ENCODE results near the gene KLHL40.

KLHL40 gene

GRCh38 chr3:42735615-42736014 is 50.3 kb downstream of the KLHL40 start:
- no peak for DNase-seq

GRCh38 chr3:42736081-42736480 is 50.7 kb downstream of the KLHL40 start:
- DNase-seq = no peak

- DNase-seq = no peak
These were observed 51.2 kb downstream of the KLHL40 start for GRCh38 chr3:42736531-42736930.

GRCh38 chr3:42739401-42740158 is 54.2 kb downstream of the KLHL40 start:
- DNase-seq = peak in 53 of 56 donors; percentile 41 to 92 (median 78)

GRCh38 chr3:42741796-42742195 is 56.5 kb downstream of the KLHL40 start:
- no peak for DNase-seq

Data from nucleus accumbens (tissue), 56 donors.